ENCODE results near the gene MDP1. TPM values are rescaled to one million over a fixed set of nuclear protein-coding genes. Genes with fewer than 3 reads are reported as not detected.

MDP1 gene
- total and polyA plus RNA-seq, 2 of the 8 experiments (the other 6 are each of a cell fraction or from before 2014, with no cell fraction given), result 17.7 to 32.2 TPM

GRCh38 chr14:24192933-24193332, 22.9 kb downstream of the MDP1 start:
- no peak overlapping the region for H3K23ac ChIP-seq (ENCODE audit: insufficient read length)
- peaks cover 8% of the 10 kb centered on the region for H3K23me2 ChIP-seq (ENCODE audit: low read depth, low read length)
- H3K4ac ChIP-seq (replicated peaks; ENCODE audit: insufficient read length, low read depth, low read length), result no peak overlapping the region
- DNase-seq (ENCODE audit: low read depth in 1 of 2, low spot score in 2 of 2), result no peak
- no peaks in the 10 kb centered on the region; the same call in 1 of the 2 replicates for H3K79me1 ChIP-seq (ENCODE audit: low read depth, low read length)
- no peak overlapping the region for H2BK5ac ChIP-seq (ENCODE audit: low read depth, low read length)
- H4K91ac ChIP-seq (replicated peaks; ENCODE audit: insufficient read length, low read length), result no peak overlapping the region
- no peak overlapping the region for H4K5ac ChIP-seq (ENCODE audit: insufficient read length, low read depth, low read length)
- H3K18ac ChIP-seq (ENCODE audit: extremely low read depth, low read length), result no peak overlapping the region
- no peak overlapping the region for H2AFZ ChIP-seq (ENCODE audit: low read length)
- peaks cover 0 to 11% (median 3%) of the 10 kb centered on the region in 4 experiments; a peak in 5 of 7 replicates for H3K4me1 ChIP-seq (replicated peaks in 1 of 4; ENCODE audit: control insufficient read depth in 3 of 4, insufficient read depth in 4 of 4, low read length in 3 of 4)
- no peak overlapping the region for H4K8ac ChIP-seq (ENCODE audit: extremely low read depth, insufficient read depth, low read length)
- no peak overlapping the region for H3K27ac ChIP-seq (ENCODE audit: low read depth, low read length)
- H3K9ac ChIP-seq (replicated peaks in 1 of 4; ENCODE audit: extremely low read depth in 1 of 4, low read depth in 3 of 4, low read length in 3 of 4), result no peak overlapping the region
- H3K79me2 ChIP-seq (ENCODE audit: control insufficient read depth in 1 of 2, insufficient read depth in 2 of 2, low read length in 2 of 2), result peaks cover 0 to 1% of the 10 kb centered on the region in 2 experiments; a peak in 1 of 4 replicates
- no peak for FAIRE-seq
- H3K4me3 ChIP-seq (ENCODE audit: extremely low read depth in 1 of 4, insufficient read depth in 2 of 4, low read depth in 3 of 4, low read length in 4 of 4), result no peak overlapping the region
- H3K36me3 ChIP-seq (ENCODE audit: control insufficient read depth in 2 of 4, insufficient read depth in 4 of 4, low read length in 3 of 4), result peaks cover 4 to 6% (median 5%) of the 10 kb centered on the region in 4 experiments; a peak in 6 of 8 replicates
- WGBS, 2 experiments (ENCODE audit: extremely low coverage in 1 of 2, insufficient coverage in 1 of 2, insufficient read length in 1 of 2, insufficient replicate concordance in 2 of 2, low coverage in 1 of 2, low lambda C conversion rate in 2 of 2, missing lambda C conversion rate in 1 of 2), result 96% methylated on average over 15 of the region's 15 CpGs; no CpG with 5 or more reads in 1 of the 2 experiments
- H2AK5ac ChIP-seq (ENCODE audit: low read depth, low read length), result no peak overlapping the region
- no peak overlapping the region for H2BK12ac ChIP-seq (ENCODE audit: low read depth, low read length)
- no peak overlapping the region for H2BK120ac ChIP-seq (replicated peaks; ENCODE audit: low read depth, low read length)
- H3K27me3 ChIP-seq (replicated peaks in 1 of 4; ENCODE audit: control insufficient read depth in 3 of 4, extremely low read depth in 1 of 4, insufficient read depth in 3 of 4, low read length in 3 of 4), result no peaks in the 10 kb centered on the region
- CTCF ChIA-PET (ENCODE audit: partially characterized antibody), result no interaction called here
- no peaks in the 10 kb centered on the region for H3K9me3 ChIP-seq (ENCODE audit: insufficient read depth in 2 of 2, low read depth in 1 of 2, low read length in 1 of 2)
- no peak overlapping the region for H2BK15ac ChIP-seq (ENCODE audit: low read length)
- peaks cover 0 to under 1% of the 10 kb centered on the region in 2 experiments for H4K20me1 ChIP-seq (replicated peaks in 1 of 2; ENCODE audit: control insufficient read depth in 1 of 2, insufficient read depth in 2 of 2, low read length in 2 of 2)
- TF ChIP-seq RFX5 (IDR thresholded peaks at IDR 0.05; ENCODE audit: borderline replicate concordance, low read depth, low read length), result no peak
- TF ChIP-seq USF2 (IDR thresholded peaks at IDR 0.05; ENCODE audit: low read length), result no peak
- no peak for TF ChIP-seq KDM5A (IDR thresholded peaks at IDR 0.05; ENCODE audit: low read length)
- TF ChIP-seq CHD2 (IDR thresholded peaks at IDR 0.05; ENCODE audit: low read length), result no peak
- no peak for TF ChIP-seq GTF2F1 (IDR thresholded peaks at IDR 0.05; ENCODE audit: borderline replicate concordance, low read depth, low read length)
- TF ChIP-seq CBX5 (IDR thresholded peaks at IDR 0.05; ENCODE audit: low read depth, low read length), result no peak
- no peak for TF ChIP-seq JUN (IDR thresholded peaks at IDR 0.05; ENCODE audit: low read depth, low read length)
- no peak for TF ChIP-seq CREB1 (IDR thresholded peaks at IDR 0.05)
- TF ChIP-seq BRCA1 (IDR thresholded peaks at IDR 0.05; ENCODE audit: low read depth, low read length), result no peak
- H3K56ac ChIP-seq (replicated peaks; ENCODE audit: insufficient read length, low read depth, low read length), result no peak overlapping the region
- no peak overlapping the region for H3K4me2 ChIP-seq (ENCODE audit: insufficient read depth in 1 of 2, low read depth in 2 of 2, low read length in 2 of 2)
- no peak overlapping the region for H2BK20ac ChIP-seq (ENCODE audit: low read length)
- POLR2A ChIA-PET (ENCODE audit: partially characterized antibody), result interaction anchor here (4.3 to 4.7 kb wide), 2 partner anchors 10 to 18 kb away, joined by 58 to 119 read pairs; partner anchors contain the start of genes CHMP4A and MDP1
- no peak overlapping the region for H3K14ac ChIP-seq (ENCODE audit: insufficient read length)

All from H1 (cell line).